ENCODE measurements around the gene HIP1R. TPM values are rescaled to one million over a fixed set of nuclear protein-coding genes. Genes with fewer than 3 reads are reported as not detected.

The HIP1R gene, protein sequence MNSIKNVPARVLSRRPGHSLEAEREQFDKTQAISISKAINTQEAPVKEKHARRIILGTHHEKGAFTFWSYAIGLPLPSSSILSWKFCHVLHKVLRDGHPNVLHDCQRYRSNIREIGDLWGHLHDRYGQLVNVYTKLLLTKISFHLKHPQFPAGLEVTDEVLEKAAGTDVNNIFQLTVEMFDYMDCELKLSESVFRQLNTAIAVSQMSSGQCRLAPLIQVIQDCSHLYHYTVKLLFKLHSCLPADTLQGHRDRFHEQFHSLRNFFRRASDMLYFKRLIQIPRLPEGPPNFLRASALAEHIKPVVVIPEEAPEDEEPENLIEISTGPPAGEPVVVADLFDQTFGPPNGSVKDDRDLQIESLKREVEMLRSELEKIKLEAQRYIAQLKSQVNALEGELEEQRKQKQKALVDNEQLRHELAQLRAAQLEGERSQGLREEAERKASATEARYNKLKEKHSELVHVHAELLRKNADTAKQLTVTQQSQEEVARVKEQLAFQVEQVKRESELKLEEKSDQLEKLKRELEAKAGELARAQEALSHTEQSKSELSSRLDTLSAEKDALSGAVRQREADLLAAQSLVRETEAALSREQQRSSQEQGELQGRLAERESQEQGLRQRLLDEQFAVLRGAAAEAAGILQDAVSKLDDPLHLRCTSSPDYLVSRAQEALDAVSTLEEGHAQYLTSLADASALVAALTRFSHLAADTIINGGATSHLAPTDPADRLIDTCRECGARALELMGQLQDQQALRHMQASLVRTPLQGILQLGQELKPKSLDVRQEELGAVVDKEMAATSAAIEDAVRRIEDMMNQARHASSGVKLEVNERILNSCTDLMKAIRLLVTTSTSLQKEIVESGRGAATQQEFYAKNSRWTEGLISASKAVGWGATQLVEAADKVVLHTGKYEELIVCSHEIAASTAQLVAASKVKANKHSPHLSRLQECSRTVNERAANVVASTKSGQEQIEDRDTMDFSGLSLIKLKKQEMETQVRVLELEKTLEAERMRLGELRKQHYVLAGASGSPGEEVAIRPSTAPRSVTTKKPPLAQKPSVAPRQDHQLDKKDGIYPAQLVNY
- 19.5 to 37.3 TPM (median 32.8 TPM) in 5 replicates for total RNA-seq (2022; extraction: Qiagen RNA extraction)

DNA sequence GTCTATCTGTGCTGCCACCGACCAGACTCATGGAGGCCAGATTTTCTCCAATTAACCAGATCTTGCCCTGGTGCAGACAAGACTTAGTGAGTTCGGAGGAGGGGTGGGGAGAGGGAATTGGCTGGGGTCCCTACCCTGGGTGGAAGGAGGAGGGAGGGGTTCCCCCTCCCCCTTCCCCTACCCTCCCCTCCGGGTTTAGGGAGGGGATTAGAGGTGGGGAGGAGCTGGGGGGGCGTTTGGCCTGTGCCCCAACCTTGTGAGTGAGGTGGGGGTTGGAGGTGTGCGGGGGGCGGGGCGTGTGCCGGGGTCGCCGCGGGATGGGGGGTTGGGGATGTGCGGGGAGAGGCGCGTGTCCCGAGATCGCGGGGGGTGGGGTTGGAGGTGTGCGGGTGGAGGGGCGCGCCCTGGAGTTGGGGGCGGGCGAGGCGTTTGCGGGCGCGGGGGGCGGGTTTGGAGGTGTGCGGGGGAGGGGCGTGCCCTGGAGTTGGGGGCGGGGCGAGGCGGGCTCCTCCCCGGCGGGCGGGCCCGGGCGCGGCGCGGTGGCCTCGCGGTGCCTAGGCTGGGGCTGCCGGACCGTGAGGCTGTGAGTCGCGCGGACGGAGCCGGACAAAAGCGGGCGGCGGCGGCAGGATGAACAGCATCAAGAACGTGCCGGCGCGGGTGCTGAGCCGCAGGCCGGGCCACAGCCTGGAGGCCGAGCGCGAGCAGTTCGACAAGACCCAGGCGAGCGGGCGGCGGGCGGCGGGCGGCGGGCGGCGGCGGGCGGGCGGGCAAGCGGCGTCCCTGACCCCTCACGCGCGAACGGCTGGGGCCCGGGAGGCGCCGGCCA lies at the start of gene HIP1R:
HIP1R (plus strand) TSS at position 537 of the 829 bp plus-strand sequence; CDS start at position 631, 94 bp downstream.

DNA sequence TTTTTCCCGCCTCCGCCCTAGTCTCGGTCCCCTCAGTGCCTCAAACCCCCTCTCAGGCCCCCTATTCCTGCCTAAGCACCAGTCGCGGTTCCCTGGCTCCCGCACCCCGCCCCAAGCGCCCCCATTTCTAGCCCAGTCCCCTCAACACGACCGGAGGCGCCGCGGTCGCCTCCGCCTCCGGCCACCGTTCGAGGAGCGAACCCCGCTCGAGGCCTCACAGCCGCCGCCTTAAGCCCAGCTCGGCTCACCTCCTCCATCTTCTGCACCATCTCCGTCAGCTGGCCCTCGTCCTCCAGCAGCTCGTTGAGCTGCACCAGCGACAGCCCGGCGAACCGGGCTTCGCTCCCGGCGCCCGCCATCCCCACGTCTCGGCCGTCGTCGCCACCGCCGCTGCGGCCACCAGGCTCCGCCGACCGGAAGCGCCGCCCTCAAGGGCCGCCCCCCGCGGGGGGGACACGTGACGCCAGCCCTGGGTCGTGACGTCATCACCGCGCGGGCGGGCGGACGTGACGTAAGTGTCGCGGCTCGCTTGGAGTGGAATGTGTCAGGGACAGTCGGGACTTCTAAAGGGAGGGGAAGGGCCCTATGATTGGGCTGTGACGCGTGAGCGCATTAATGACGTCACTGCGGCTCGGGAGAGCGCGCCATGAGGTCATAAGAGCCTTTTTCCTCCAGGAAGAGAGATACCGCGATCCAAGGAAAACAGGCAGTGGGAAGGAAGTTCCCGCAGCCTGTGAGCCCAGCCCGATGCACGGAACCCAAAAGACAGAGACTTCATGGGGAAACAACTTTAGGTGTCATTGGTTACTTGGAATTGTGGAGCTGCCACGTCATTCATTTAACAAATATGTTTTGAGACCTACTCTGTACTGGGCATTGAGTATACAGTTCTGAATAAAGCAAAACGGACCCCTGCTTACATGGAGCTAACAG lies 60.7 kb downstream of the HIP1R start, which contains the start of gene VPS37B:
VPS37B (minus strand) TSS at position 421 of the 933 bp plus-strand sequence; CDS start at position 359, 62 bp downstream.

Other genes starting within 250 kb of the HIP1R start
- 0.04 to 0.08 TPM (median 0.07 TPM) in 3 of 5 replicates, not detected in the others for gene HCAR2, start 132.1 kb upstream of the HIP1R start, total RNA-seq (2022; extraction: Qiagen RNA extraction)
- gene HCAR3, start 118.6 kb upstream of the HIP1R start, total RNA-seq (2022; extraction: Qiagen RNA extraction): 0.06 to 0.11 TPM in 2 of 5 replicates, not detected in the others
- 0.02 to 0.11 TPM (median 0.07 TPM) in 5 replicates for gene HCAR1, start 104.6 kb upstream of the HIP1R start, total RNA-seq (2022; extraction: Qiagen RNA extraction)
- gene DENR, start 82.6 kb upstream of the HIP1R start, total RNA-seq (2022; extraction: Qiagen RNA extraction): 54.2 to 64.4 TPM (median 60.6 TPM) in 5 replicates
- 0.04 to 0.07 TPM (median 0.04 TPM) in 4 of 5 replicates, not detected in the other for gene CCDC62, start 60.9 kb upstream of the HIP1R start, total RNA-seq (2022; extraction: Qiagen RNA extraction)
- gene VPS37B, start 60.7 kb downstream of the HIP1R start, total RNA-seq (2022; extraction: Qiagen RNA extraction): 23.6 to 29.6 TPM (median 28.3 TPM) in 5 replicates
- 9.0 to 12.1 TPM (median 10.8 TPM) in 5 replicates for gene ABCB9, start 131.0 kb downstream of the HIP1R start, total RNA-seq (2022; extraction: Qiagen RNA extraction)
- 11.6 to 16.2 TPM (median 15.8 TPM) in 5 replicates for gene OGFOD2, start 139.8 kb downstream of the HIP1R start, total RNA-seq (2022; extraction: Qiagen RNA extraction)
- gene ARL6IP4, start 145.2 kb downstream of the HIP1R start, total RNA-seq (2022; extraction: Qiagen RNA extraction): 215 to 235 TPM (median 226 TPM) in 5 replicates